Mucosa of descending colon (tissue), 3 donors: ENCODE results near the gene PTCRA. TPM values are rescaled to one million over a fixed set of nuclear protein-coding genes. Genes with fewer than 3 reads are reported as not detected.

Experiments
- ATAC-seq: fragments of 200-7000 bp; cut with Tn5 transposase; one replicate; pipeline ENCODE4 v1.9.1; 2020; ENCODE audit warnings: mild to moderate bottlenecking, moderate library complexity
- DNase-seq, 3 donors: peaks; one replicate each; pipeline ENCODE4 v3.0.0-alpha.2; 2020
- H3K36me3 ChIP-seq: fragments of 200-600 bp; one replicate; pipeline ENCODE4 v1.8.0; 2021; ENCODE audit warnings: low read depth, mild to moderate bottlenecking
- H3K4me1 ChIP-seq: fragments of 200-600 bp; one replicate; pipeline ENCODE4 v1.8.0; 2021; ENCODE audit warnings: low read depth, mild to moderate bottlenecking
- H3K4me3 ChIP-seq: fragments of 200-600 bp; one replicate; pipeline ENCODE4 v1.8.0; 2021; ENCODE audit warnings: mild to moderate bottlenecking
- H3K9me3 ChIP-seq: fragments of 200-600 bp; one replicate; pipeline ENCODE4 v1.8.0; 2021; ENCODE audit warnings: mild to moderate bottlenecking
- CTCF ChIP-seq: fragments of 200-600 bp; IDR thresholded peaks from one replicate; pipeline ENCODE4 v1.8.0; 2022; ENCODE audit warnings: antibody characterized with exemption, mild to moderate bottlenecking
- intact Hi-C, 2 donors: fragments of 100-400 bp; cut with DNase I in 1 of 2; cut with micrococcal nuclease in 1 of 2; formaldehyde crosslinking; loops; one replicate each; pipeline versions ENCODE4 v1.11.0 to v1.11.1; 2022; cut with DNase I, micrococcal nuclease
- total RNA-seq, 3 donors: library from RNA; stranded (reverse); fragmentation: NEBNext Ultra II Directional in 2 of 3; extraction: Animal tissue kit (Norgen Biotek cat#: 25700) in 2 of 3; gene quantifications; one replicate each; pipeline versions ENCODE4 v1.2.1 to v1.2.4, GENCODE V29; 2021 to 2023
- donor health status: DM: no; HTN: no; CAD: no; lungs with moderate emphysema.
- donor health status: DM: no; HTN: no; CAD: no.
- donor health status: DM: no; HTN: yes; CAD: no.

PTCRA gene
- total RNA-seq, 3 donors from 2014 or later = not detected

GRCh38 chr6:42925248-42925857, 9.5 kb downstream of the PTCRA start:
- H3K4me1 ChIP-seq = peaks cover under 1% of the 10 kb centered on the region
- intact Hi-C loops = no loop called here
- TF ChIP-seq CTCF = no peak
- DNase-seq = peak in 1 of 3 donors; percentile 51
- H3K36me3 ChIP-seq = no peaks in the 10 kb centered on the region
- ATAC-seq = no peak
- H3K4me3 ChIP-seq = no peak overlapping the region
- no peaks in the 10 kb centered on the region for H3K9me3 ChIP-seq

- Histone ChIP-seq H3K9me3 (no peaks in the 10 kb centered on the region), H3K4me1 (peaks cover 18% of the 10 kb centered on the region), H3K36me3 (no peaks in the 10 kb centered on the region), H3K4me3 (peak within 1 kb of the TSS; percentile 52)
- TF ChIP-seq CTCF = no peak
- intact Hi-C loops = no loop called here
- DNase-seq = peak; percentile 92 to 98 (median 95)
- ATAC-seq = peak; percentile 95
Measured at GRCh38 chr6:42928986-42929820, 13.3 kb downstream of the PTCRA start, which contains the start of gene CNPY3. TSS of gene CNPY3 (plus strand) at chr6:42929480. CDS start at chr6:42929571, 91 bp downstream.

GRCh38 chr6:42929821-42930360, 14.0 kb downstream of the PTCRA start:
- Histone ChIP-seq H3K9me3 (no peaks in the 10 kb centered on the region), H3K4me1 (peaks cover 18% of the 10 kb centered on the region), H3K36me3 (no peaks in the 10 kb centered on the region), H3K4me3 (peak overlapping the region; percentile 52)
- intact Hi-C loops = no loop called here
- DNase-seq (peak in 1 of 3 donors; percentile 47), ATAC-seq (peak; percentile 42)
- no peak for TF ChIP-seq CTCF

GRCh38 chr6:42932412-42932811, 16.6 kb downstream of the PTCRA start:
- ATAC-seq = no peak
- intact Hi-C loops = no loop called here
- H3K4me3 ChIP-seq = no peak overlapping the region

GRCh38 chr6:42933205-42933604, 17.4 kb downstream of the PTCRA start:
- Histone ChIP-seq H3K36me3 (no peaks in the 10 kb centered on the region), H3K4me1 (peaks cover 18% of the 10 kb centered on the region), H3K9me3 (no peaks in the 10 kb centered on the region), H3K4me3 (no peak overlapping the region)
- no peak for TF ChIP-seq CTCF
- ATAC-seq (no peak), DNase-seq (no peak)
- intact Hi-C loops = no loop called here

More at GRCh38 chr6:42932412-42932811, 16.6 kb downstream of the PTCRA start:
- DNase-seq = no peak
- H3K9me3 ChIP-seq = no peaks in the 10 kb centered on the region
- H3K4me1 ChIP-seq = peaks cover 18% of the 10 kb centered on the region
- TF ChIP-seq CTCF = no peak
- H3K36me3 ChIP-seq = no peaks in the 10 kb centered on the region
